ENCODE results near the gene RTL9. TPM values are rescaled to one million over a fixed set of nuclear protein-coding genes. Genes with fewer than 3 reads are reported as not detected.

RTL9 gene
- total RNA-seq, 1 experiment from 2014 or later = 0.13 TPM

- H3K4me1 ChIP-seq (ENCODE audit: insufficient read depth, low read length, poor library complexity, severe bottlenecking) = no peaks in the 10 kb centered on the region
- BruUV-seq (replicated peaks) = no TSS peak
- ChIA-PET POLR2A (ENCODE audit: low non-redundant PET) (no interaction called here), CTCF (no interaction called here)
- peaks cover under 1% of the 10 kb centered on the region for H3K27me3 ChIP-seq (replicated peaks; ENCODE audit: insufficient read depth, low read depth, low read length, poor library complexity)
- TF ChIP-seq EZH2 (IDR thresholded peaks at IDR 0.05; ENCODE audit: borderline replicate concordance, low read depth, low read length, poor library complexity, severe bottlenecking) (no peak), CTCF (conservative IDR thresholded peaks at IDR 0.05; ENCODE audit: low read depth, low read length) (no peak)
- no peaks in the 10 kb centered on the region for H3K36me3 ChIP-seq (ENCODE audit: insufficient read depth, low read length, poor library complexity, severe bottlenecking)
- DNase-seq (ENCODE audit: low spot score) = no peak
- H3K27ac ChIP-seq (ENCODE audit: low read depth, low read length, poor library complexity, severe bottlenecking) = no peak overlapping the region
- H3K4me3 ChIP-seq (ENCODE audit: low read depth, low read length, poor library complexity, severe bottlenecking) = no peak overlapping the region
- H3K9me3 ChIP-seq (ENCODE audit: low read depth, low read length, poor library complexity, severe bottlenecking) = no peaks in the 10 kb centered on the region
- intact Hi-C loops (cut with micrococcal nuclease; ENCODE audit: unreplicated experiment) = no loop called here
Observed at GRCh38 chrX:110395877-110396276, 37.2 kb downstream of the RTL9 start.

GRCh38 chrX:110396735-110397134, 38.1 kb downstream of the RTL9 start:
- no peak for DNase-seq (ENCODE audit: low spot score)
- no TSS peak for BruUV-seq (replicated peaks)
- Histone ChIP-seq H3K27me3 (replicated peaks; ENCODE audit: insufficient read depth, low read depth, low read length, poor library complexity) (no peaks in the 10 kb centered on the region), H3K4me3 (ENCODE audit: low read depth, low read length, poor library complexity, severe bottlenecking) (no peak overlapping the region), H3K36me3 (ENCODE audit: insufficient read depth, low read length, poor library complexity, severe bottlenecking) (no peaks in the 10 kb centered on the region), H3K27ac (ENCODE audit: low read depth, low read length, poor library complexity, severe bottlenecking) (no peak overlapping the region), H3K9me3 (ENCODE audit: low read depth, low read length, poor library complexity, severe bottlenecking) (no peaks in the 10 kb centered on the region), H3K4me1 (ENCODE audit: insufficient read depth, low read length, poor library complexity, severe bottlenecking) (no peaks in the 10 kb centered on the region)
- TF ChIP-seq CTCF (conservative IDR thresholded peaks at IDR 0.05; ENCODE audit: low read depth, low read length) = no peak
- TF ChIP-seq EZH2 (IDR thresholded peaks at IDR 0.05; ENCODE audit: borderline replicate concordance, low read depth, low read length, poor library complexity, severe bottlenecking) = no peak
- ChIA-PET CTCF (no interaction called here), POLR2A (ENCODE audit: low non-redundant PET) (no interaction called here)
- intact Hi-C loops (cut with micrococcal nuclease; ENCODE audit: unreplicated experiment) = no loop called here

GRCh38 chrX:110397339-110397738, 38.7 kb downstream of the RTL9 start:
- Histone ChIP-seq H3K9me3 (ENCODE audit: low read depth, low read length, poor library complexity, severe bottlenecking) (no peaks in the 10 kb centered on the region), H3K4me1 (ENCODE audit: insufficient read depth, low read length, poor library complexity, severe bottlenecking) (no peaks in the 10 kb centered on the region), H3K27ac (ENCODE audit: low read depth, low read length, poor library complexity, severe bottlenecking) (no peak overlapping the region), H3K36me3 (ENCODE audit: insufficient read depth, low read length, poor library complexity, severe bottlenecking) (no peaks in the 10 kb centered on the region), H3K4me3 (ENCODE audit: low read depth, low read length, poor library complexity, severe bottlenecking) (no peak overlapping the region), H3K27me3 (replicated peaks; ENCODE audit: insufficient read depth, low read depth, low read length, poor library complexity) (no peaks in the 10 kb centered on the region)
- BruUV-seq (replicated peaks) = no TSS peak
- intact Hi-C loops (cut with micrococcal nuclease; ENCODE audit: unreplicated experiment) = no loop called here
- ChIA-PET POLR2A (ENCODE audit: low non-redundant PET) (no interaction called here), CTCF (no interaction called here)
- no peak for DNase-seq (ENCODE audit: low spot score)
- TF ChIP-seq EZH2 (IDR thresholded peaks at IDR 0.05; ENCODE audit: borderline replicate concordance, low read depth, low read length, poor library complexity, severe bottlenecking) (no peak), CTCF (conservative IDR thresholded peaks at IDR 0.05; ENCODE audit: low read depth, low read length) (no peak)

All from A673 (cell line).